ENCODE measurements around the gene NAT10. TPM values are rescaled to one million over a fixed set of nuclear protein-coding genes. Genes with fewer than 3 reads are reported as not detected.

The NAT10 gene
- total RNA-seq, 1 experiment from 2014 or later = 103 TPM

DNA sequence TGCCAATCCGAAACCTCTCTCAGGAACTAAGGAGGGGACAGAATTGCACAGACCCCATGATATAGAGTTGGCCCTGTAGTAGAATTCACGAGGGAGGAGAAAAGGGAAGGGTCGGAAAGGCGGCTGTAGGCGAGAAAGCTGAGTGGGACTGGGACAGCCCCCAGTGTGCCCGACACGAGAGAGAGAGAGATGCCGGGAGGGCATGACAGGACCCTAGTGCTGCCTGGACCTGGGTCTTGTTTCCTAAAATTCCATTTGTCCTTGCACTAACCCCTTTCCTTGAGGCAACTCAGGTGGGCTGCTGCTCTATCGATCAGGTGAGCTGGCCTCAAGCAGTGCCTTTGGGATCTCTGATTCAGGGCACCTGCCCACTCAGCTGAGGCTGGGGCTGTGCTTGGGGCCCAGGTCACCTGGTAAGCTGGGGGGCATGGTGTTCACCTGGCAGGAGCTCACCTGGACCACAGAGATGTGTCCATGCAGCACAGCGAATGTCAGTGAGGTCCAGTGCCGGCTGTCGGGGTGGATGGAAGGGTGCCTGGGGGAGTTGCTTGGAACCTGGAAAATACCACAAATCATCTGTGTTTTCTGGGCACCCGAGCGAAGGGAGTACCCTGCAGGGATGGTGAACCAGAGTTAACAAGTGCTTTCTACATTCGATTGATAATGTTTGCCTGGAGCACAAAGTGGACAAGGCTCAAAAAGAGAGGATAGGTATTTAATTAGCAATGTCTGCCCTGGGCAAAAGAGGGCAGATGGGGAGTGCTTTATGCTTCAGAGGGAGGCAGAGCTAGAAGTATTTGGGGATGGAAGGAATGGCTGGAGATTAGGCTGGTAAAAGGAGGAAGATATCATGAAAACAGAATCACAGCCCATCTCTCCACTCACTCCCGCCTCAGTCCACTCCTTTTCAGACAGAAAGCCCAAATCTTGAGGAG is 61.6 kb downstream of the NAT10 start:
- Histone ChIP-seq H3K79me2 (ENCODE audit: insufficient read depth, low read length) (no peaks in the 10 kb centered on the region), H2BK20ac (ENCODE audit: low read depth, low read length, poor library complexity, severe bottlenecking) (no peak overlapping the region), H3K9me3 (ENCODE audit: control insufficient read depth, low read depth, low read length) (no peaks in the 10 kb centered on the region), H3K4me1 (ENCODE audit: insufficient read depth, low read length) (no peaks in the 10 kb centered on the region), H3K79me1 (ENCODE audit: insufficient read depth, low read depth, low read length, poor library complexity, severe bottlenecking) (no peaks in the 10 kb centered on the region), H2BK120ac (ENCODE audit: low read depth, low read length, poor library complexity, severe bottlenecking) (no peak overlapping the region), H4K91ac (ENCODE audit: insufficient read length, low read depth, low read length) (no peak overlapping the region), H4K5ac (ENCODE audit: insufficient read length, low read depth, low read length) (no peak overlapping the region), H3K27me3 (ENCODE audit: insufficient read depth, low read length) (no peaks in the 10 kb centered on the region), H3K4me2 (ENCODE audit: insufficient read depth, insufficient read length, low read length) (no peak overlapping the region), H4K20me1 (ENCODE audit: control insufficient read depth, insufficient read depth, insufficient read length) (no peaks in the 10 kb centered on the region), H3K18ac (ENCODE audit: insufficient read length, low read depth, low read length) (no peak overlapping the region), H3K4ac (ENCODE audit: low read depth, low read length) (no peak overlapping the region), H3T11ph (ENCODE audit: low read length) (no peak overlapping the region), H3K27ac (ENCODE audit: insufficient read length, low read depth, low read length) (no peak overlapping the region), H3K23ac (ENCODE audit: insufficient read length, low read depth, low read length) (no peak overlapping the region), H2AFZ (ENCODE audit: low read length) (no peak overlapping the region), H2BK12ac (ENCODE audit: insufficient read length, low read depth, low read length) (no peak overlapping the region), H2BK15ac (ENCODE audit: low read depth, low read length) (no peak overlapping the region), H3K23me2 (ENCODE audit: insufficient read length, low read depth, low read length, poor library complexity, severe bottlenecking) (no peaks in the 10 kb centered on the region), H3K14ac (ENCODE audit: insufficient read depth, low read length) (no peak overlapping the region), H3K9ac (ENCODE audit: extremely low read depth, insufficient read length, low read length) (no peak overlapping the region), H3K56ac (ENCODE audit: insufficient read length, low read depth, low read length) (no peak overlapping the region), H2AK5ac (ENCODE audit: insufficient read length, low read length) (no peak overlapping the region), H4K8ac (replicated peaks; ENCODE audit: insufficient read length, low read depth, low read length) (no peak overlapping the region), H2BK5ac (ENCODE audit: insufficient read length, low read length) (no peak overlapping the region)
- Mint-ChIP-seq H3K27ac (no peak overlapping the region; a peak in 1 of 7 replicates), H3K27me3 (ENCODE audit: low read depth) (peaks cover 3% of the 10 kb centered on the region; the same call in 1 of the 2 replicates), H3K36me3 (ENCODE audit: insufficient read depth in 1 of 3, low read depth in 3 of 3) (peaks cover 0 to 3% (median 0%) of the 10 kb centered on the region in 3 experiments; a peak in 1 of 7 replicates), H3K9me3 (no peaks in the 10 kb centered on the region), H3K4me3 (no peak overlapping the region), H3K4me1 (no peaks in the 10 kb centered on the region)
- WGBS (ENCODE audit: extremely low coverage, insufficient read length, low lambda C conversion rate) = no CpG with 5 or more reads among the region's 16 CpGs
- DNase-seq = no peak
- TF ChIP-seq, protein P1, sequence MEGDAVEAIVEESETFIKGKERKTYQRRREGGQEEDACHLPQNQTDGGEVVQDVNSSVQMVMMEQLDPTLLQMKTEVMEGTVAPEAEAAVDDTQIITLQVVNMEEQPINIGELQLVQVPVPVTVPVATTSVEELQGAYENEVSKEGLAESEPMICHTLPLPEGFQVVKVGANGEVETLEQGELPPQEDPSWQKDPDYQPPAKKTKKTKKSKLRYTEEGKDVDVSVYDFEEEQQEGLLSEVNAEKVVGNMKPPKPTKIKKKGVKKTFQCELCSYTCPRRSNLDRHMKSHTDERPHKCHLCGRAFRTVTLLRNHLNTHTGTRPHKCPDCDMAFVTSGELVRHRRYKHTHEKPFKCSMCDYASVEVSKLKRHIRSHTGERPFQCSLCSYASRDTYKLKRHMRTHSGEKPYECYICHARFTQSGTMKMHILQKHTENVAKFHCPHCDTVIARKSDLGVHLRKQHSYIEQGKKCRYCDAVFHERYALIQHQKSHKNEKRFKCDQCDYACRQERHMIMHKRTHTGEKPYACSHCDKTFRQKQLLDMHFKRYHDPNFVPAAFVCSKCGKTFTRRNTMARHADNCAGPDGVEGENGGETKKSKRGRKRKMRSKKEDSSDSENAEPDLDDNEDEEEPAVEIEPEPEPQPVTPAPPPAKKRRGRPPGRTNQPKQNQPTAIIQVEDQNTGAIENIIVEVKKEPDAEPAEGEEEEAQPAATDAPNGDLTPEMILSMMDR (conservative IDR thresholded peaks at IDR 0.05) = no peak

All from H9 (cell line).